ENCODE data around the gene MYO1H.
"Not testable (repeated sequence)": the region's sequence is repeated elsewhere in the genome, so short reads cannot be mapped to it uniquely, and the experiment has no call there.

MYO1H gene

GRCh38 chr12:109345428-109345827, 2.3 kb upstream of the MYO1H start:
- DNase-seq (ENCODE audit: low read depth in 2 of 3, low spot score in 1 of 3): no peak

GRCh38 chr12:109346920-109347319, 780 bp upstream of the MYO1H start:
- peak in 2 of 3 donors; percentile 2 to 5 for DNase-seq (ENCODE audit: low read depth in 2 of 3, low spot score in 1 of 3)

GRCh38 chr12:109352184-109352583, 4.5 kb downstream of the MYO1H start:
- DNase-seq (ENCODE audit: low read depth in 2 of 3, low spot score in 1 of 3): no peak

- no peak for DNase-seq (ENCODE audit: low read depth in 2 of 3, low spot score in 1 of 3)
These were observed 8.9 kb downstream of the MYO1H start for GRCh38 chr12:109356577-109356976.

DNA sequence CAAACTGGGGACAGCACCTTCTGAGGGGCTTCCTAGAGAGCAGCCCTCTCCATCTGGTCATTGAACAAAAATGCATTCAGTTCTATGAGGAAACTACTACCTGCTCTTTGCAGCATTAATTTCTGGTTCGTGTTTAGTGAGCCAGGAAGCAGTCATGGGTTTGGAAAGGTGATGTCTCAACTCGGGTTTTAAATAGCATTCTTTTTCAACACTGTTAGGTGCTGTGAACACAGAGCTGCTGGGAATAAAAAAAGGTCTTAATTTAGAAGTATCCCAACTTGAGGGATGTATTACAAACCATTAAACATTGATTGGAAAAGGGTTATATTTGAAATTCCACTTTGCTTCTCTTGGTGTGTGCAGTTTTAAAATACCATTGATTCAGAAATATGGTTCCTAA, 9.3 kb downstream of the MYO1H start:
- DNase-seq (ENCODE audit: low read depth in 2 of 3, low spot score in 1 of 3): no peak

DNA sequence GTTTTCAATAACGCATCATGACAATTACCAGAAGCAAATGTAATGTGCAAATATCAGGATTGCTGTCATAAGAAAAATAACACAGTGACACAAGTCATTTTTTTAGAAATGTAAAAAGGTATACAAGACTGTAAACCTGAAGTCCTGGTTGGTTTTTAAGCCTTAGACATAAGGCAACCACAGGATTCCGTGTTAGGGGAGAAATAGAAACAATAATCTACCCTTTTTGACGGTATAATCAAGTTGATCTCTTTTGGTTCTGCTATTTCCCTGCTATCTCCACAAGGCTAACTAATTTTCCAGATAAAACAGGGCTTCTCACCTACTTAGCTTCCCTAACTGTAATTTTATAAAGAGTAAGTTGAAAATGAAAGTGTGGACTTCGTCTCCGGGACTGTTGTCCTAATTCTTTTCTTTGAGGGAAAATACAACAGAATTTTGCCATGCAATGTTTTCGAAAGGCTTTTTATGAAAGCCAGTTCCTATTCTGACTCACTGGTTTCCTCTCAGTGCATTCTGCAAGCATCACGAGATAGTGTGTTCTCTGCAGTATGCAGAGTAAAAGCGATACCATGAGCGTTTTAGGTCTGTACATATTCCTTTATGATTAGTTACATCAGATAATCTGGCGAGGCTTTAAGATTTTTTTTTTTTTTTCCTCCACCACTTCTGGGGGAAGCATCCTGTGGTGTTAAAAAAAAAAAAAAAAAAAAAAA, 10.6 kb downstream of the MYO1H start:
- DNase-seq (ENCODE audit: low read depth in 2 of 3, low spot score in 1 of 3): peak in 1 of 3 donors; percentile 14

DNA sequence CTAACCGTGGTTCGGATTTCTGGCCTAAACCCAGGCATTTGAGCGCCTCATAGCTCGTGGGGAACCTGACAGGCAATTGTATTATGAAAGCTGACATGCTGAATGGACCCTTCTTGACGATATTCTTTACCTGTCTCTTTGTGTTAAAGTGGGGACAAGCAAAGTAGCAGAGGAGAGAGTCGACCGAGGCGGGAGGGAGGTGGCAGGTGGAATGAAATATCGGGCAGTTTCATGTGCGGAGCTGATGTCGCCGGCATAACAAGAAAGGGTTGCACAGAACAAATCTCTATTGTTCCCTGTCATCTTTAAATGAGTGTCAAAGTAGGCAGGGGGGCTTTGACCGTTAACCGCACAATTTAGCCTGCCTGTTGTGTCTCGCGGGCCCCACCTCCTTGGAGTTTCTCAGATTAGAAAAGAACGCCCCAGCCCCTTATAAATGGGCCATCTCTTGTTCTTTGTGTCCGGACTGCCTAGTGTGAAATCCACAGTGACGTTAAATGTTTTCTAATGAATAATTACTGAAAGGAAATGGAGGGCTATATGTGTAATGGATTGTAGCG, 11.5 kb downstream of the MYO1H start:
- DNase-seq (ENCODE audit: low read depth in 2 of 3, low spot score in 1 of 3): no peak

GRCh38 chr12:109369831-109370230, 22.1 kb downstream of the MYO1H start:
- no peak for DNase-seq (ENCODE audit: low read depth in 2 of 3, low spot score in 1 of 3)

- DNase-seq (ENCODE audit: low read depth in 2 of 3, low spot score in 1 of 3): no peak
These were observed 29.5 kb downstream of the MYO1H start for GRCh38 chr12:109377139-109377685.

- no peak for DNase-seq (ENCODE audit: low read depth in 2 of 3, low spot score in 1 of 3)
These were observed 30.9 kb downstream of the MYO1H start for GRCh38 chr12:109378569-109378968.

DNA sequence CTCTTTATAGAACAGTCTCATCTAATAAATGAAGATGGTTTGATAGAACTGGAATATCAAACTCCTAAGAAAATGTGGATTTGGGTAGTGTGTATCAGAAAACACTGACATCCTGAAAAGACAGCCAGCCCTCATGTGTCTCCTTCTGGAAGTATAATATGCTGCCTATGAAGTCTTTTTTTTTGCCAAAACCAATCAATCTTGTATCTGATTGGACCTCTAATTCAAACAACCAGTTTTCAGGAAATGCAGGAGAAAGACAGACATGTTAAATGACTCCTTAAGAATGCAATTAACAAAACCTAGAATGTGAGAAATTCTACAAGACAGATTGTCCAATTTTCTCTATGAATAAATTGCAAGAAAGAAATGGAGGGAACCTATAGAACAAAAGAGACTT, 34.3 kb downstream of the MYO1H start:
- no peak for DNase-seq (ENCODE audit: low read depth in 2 of 3, low spot score in 1 of 3)

- DNase-seq (ENCODE audit: low read depth in 2 of 3, low spot score in 1 of 3): no peak
These were observed 35.5 kb downstream of the MYO1H start for GRCh38 chr12:109383240-109383639.

DNA sequence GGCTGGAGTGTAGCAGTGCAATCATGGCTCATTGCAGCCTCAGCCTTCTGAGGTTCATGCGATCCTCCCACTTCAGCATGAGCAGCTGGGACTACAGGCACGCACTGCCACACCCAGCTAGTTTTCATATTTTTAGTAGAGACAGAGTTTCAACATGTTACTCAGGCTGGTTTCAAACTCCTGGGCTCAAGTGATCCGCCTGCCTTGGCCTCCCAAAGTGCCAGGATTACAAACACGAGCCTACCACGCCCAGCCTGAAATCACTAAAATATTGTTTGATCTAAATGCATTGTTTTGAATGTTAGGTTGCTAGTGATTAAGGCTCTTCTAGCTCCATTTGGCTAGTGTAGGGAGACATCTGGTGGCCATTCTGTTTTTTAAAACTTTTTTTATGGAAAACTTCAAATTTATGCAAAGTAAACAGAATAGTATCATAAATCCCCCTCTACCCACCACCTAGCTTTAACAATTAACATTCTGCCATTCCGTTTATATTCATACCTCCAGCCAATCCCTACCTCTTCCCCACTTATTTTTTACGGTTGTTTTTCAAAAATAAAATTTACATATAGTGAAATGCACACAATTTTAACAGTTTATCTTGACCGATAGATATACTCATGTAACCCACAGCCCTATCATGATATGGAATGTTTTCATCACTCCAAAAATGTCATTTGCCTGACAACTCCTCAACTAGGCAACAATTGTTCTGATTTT, 37.8 kb downstream of the MYO1H start:
- DNase-seq (ENCODE audit: low read depth in 2 of 3, low spot score in 1 of 3): no peak

- DNase-seq (ENCODE audit: low read depth in 2 of 3, low spot score in 1 of 3): no peak
These were observed 38.3 kb downstream of the MYO1H start for GRCh38 chr12:109386059-109386433.

DNA sequence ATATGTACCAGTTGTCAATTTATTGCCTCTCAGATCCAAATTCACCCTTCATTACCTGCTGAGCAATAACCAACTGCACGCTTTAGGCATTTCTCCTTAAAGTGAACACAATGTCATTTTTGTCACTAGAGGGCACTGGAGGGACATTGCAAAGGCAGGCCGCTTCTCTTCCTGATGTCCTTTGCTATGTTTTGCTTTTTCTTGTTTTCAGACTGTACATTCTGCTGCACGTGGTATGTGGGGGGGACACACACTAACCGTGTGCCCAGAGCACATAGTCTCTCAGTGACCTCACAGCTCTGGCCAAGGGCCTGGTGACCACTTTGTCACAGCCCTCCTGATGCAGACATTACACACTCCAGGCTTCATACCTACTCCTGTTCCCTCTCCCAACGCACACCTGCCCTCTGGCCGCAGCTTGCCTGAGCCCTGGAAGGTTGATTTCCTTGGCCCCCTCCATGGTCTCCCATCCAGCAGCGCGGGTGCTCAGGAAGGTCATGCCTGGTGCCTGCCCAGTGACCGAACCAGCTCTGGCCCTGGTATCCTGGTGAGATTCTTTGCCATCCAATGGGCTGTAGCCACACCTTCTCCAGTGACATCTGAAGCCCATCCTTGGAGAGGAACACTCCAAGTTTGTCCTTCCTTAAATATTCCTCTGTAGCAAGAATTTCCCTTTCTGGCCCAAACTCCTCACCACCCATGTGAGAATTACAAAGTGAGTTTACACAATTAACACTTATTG, 39.9 kb downstream of the MYO1H start:
- DNase-seq (ENCODE audit: low read depth in 2 of 3, low spot score in 1 of 3): peak in 1 of 3 donors; percentile 5

DNA sequence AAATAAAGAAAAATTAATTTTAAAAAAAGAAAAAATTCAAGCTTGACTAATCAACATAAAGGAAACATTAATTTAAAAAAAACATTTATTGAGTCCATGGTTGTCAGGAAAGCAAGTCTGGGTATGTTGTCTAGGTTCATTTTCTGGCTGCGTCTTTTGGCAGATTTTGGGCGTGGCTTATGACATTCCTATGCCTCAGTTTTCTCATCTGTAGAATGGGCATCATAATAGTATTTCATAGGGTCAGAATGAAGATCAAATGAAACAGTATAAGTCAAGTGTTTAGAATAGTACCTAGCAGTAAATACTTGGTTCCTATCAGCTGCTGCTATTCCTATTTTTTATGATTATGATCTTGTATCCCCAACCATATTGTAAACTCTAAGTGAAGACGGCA, 40.5 kb downstream of the MYO1H start:
- DNase-seq (ENCODE audit: low read depth in 2 of 3, low spot score in 1 of 3): no peak

GRCh38 chr12:109389146-109389545, 41.4 kb downstream of the MYO1H start:
- DNase-seq (ENCODE audit: low read depth in 2 of 3, low spot score in 1 of 3): no peak

- peak in 1 of 3 donors; percentile 46 for DNase-seq (ENCODE audit: low read depth in 2 of 3, low spot score in 1 of 3)
These were observed 46.0 kb downstream of the MYO1H start for GRCh38 chr12:109393437-109394345.

GRCh38 chr12:109394891-109395290, 47.2 kb downstream of the MYO1H start:
- no peak for DNase-seq (ENCODE audit: low read depth in 2 of 3, low spot score in 1 of 3)

DNA sequence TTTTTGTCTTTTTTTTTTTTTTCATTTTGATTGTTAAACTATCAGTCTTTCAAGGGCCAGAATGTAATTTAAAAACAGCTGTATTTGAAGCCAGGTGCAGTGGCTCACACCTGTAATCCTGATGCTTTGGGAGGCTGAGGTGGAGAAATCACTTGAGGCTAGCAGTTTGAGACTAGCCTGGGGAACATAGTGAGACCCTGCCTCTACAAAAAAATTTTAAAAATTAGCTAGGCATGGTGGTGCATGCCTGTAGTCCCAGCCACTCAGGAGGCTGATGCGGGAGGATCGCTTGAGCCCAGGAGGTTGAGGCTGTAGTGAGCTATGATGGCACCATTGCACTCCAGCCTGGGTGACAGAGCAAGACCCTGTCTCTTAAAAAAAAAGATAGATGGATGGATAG, 57.1 kb downstream of the MYO1H start:
- DNase-seq (ENCODE audit: low read depth in 2 of 3, low spot score in 1 of 3): not testable (repeated sequence)
